Activated CD4-positive, alpha-beta T cell treated with anti-CD3 and anti-CD28 coated beads, Interleukin-2, amount 50 U/mL, for 1 hour (primary cell): ENCODE measurements around the gene SHH.

Experiments used
- DNase-seq: peaks from one replicate; pipeline ENCODE4 v3.0.0-alpha.2; 2020

Gene SHH

GRCh38 chr7:155790666-155791065, 21.6 kb downstream of the SHH start:
- DNase-seq = no peak

- DNase-seq = no peak
Measured at GRCh38 chr7:155789001-155789725, 23.1 kb downstream of the SHH start.

GRCh38 chr7:155788616-155789000, 23.7 kb downstream of the SHH start:
- DNase-seq = no peak

- no peak for DNase-seq
Measured at GRCh38 chr7:155787171-155787851, 25.0 kb downstream of the SHH start.

- no peak for DNase-seq
Measured at GRCh38 chr7:155786491-155786890, 25.8 kb downstream of the SHH start.

GRCh38 chr7:155785536-155785935, 26.7 kb downstream of the SHH start:
- no peak for DNase-seq

- DNase-seq = no peak
Measured at GRCh38 chr7:155782466-155782865, 29.8 kb downstream of the SHH start.

GRCh38 chr7:155781433-155781832, 30.8 kb downstream of the SHH start:
- no peak for DNase-seq

- no peak for DNase-seq
Measured at GRCh38 chr7:155780884-155781283, 31.4 kb downstream of the SHH start.

- DNase-seq = no peak
Measured at GRCh38 chr7:155778349-155778748, 33.9 kb downstream of the SHH start.

- no peak for DNase-seq
Measured at GRCh38 chr7:155776606-155777005, 35.7 kb downstream of the SHH start.

GRCh38 chr7:155775691-155776090, 36.6 kb downstream of the SHH start:
- no peak for DNase-seq

GRCh38 chr7:155774947-155775346, 37.3 kb downstream of the SHH start:
- no peak for DNase-seq

GRCh38 chr7:155773531-155773930, 38.7 kb downstream of the SHH start:
- no peak for DNase-seq

GRCh38 chr7:155770241-155770640, 42.0 kb downstream of the SHH start:
- DNase-seq = no peak

GRCh38 chr7:155769701-155770100, 42.6 kb downstream of the SHH start:
- DNase-seq = no peak

GRCh38 chr7:155766966-155767916, 45.0 kb downstream of the SHH start:
- DNase-seq = no peak

GRCh38 chr7:155766386-155766785, 45.9 kb downstream of the SHH start:
- DNase-seq = no peak

GRCh38 chr7:155765458-155765857, 46.8 kb downstream of the SHH start:
- DNase-seq = no peak

GRCh38 chr7:155764438-155764793, 47.8 kb downstream of the SHH start:
- peak; percentile 6 for DNase-seq

- peak; percentile 37 for DNase-seq
Measured at GRCh38 chr7:155763691-155764437, 48.4 kb downstream of the SHH start.

GRCh38 chr7:155763122-155763521, 49.1 kb downstream of the SHH start:
- no peak for DNase-seq

- no peak for DNase-seq
Measured at GRCh38 chr7:155762655-155763054, 49.6 kb downstream of the SHH start.
